Mucosa of descending colon (tissue), 3 donors: Measurements from ENCODE around the gene ZC3H13. TPM values are rescaled to one million over a fixed set of nuclear protein-coding genes. Genes with fewer than 3 reads are reported as not detected.

ENCODE experiments used
- ATAC-seq: fragments of 200-7000 bp; cut with Tn5 transposase; one replicate; pipeline ENCODE4 v1.9.1; 2020; ENCODE audit warnings: mild to moderate bottlenecking, moderate library complexity
- DNase-seq, 3 donors: peaks; one replicate each; pipeline ENCODE4 v3.0.0-alpha.2; 2020
- H3K36me3 ChIP-seq: fragments of 200-600 bp; one replicate; pipeline ENCODE4 v1.8.0; 2021; ENCODE audit warnings: low read depth, mild to moderate bottlenecking
- H3K4me1 ChIP-seq: fragments of 200-600 bp; one replicate; pipeline ENCODE4 v1.8.0; 2021; ENCODE audit warnings: low read depth, mild to moderate bottlenecking
- H3K4me3 ChIP-seq: fragments of 200-600 bp; one replicate; pipeline ENCODE4 v1.8.0; 2021; ENCODE audit warnings: mild to moderate bottlenecking
- H3K9me3 ChIP-seq: fragments of 200-600 bp; one replicate; pipeline ENCODE4 v1.8.0; 2021; ENCODE audit warnings: mild to moderate bottlenecking
- intact Hi-C, 2 donors: fragments of 100-400 bp; cut with DNase I in 1 of 2; cut with micrococcal nuclease in 1 of 2; formaldehyde crosslinking; loops; one replicate each; pipeline versions ENCODE4 v1.11.0 to v1.11.1; 2022; cut with DNase I, micrococcal nuclease
- total RNA-seq, 3 donors: library from RNA; stranded (reverse); fragmentation: NEBNext Ultra II Directional in 2 of 3; extraction: Animal tissue kit (Norgen Biotek cat#: 25700) in 2 of 3; gene quantifications; one replicate each; pipeline versions ENCODE4 v1.2.1 to v1.2.4, GENCODE V29; 2021 to 2023
- TF ChIP-seq, protein P1 (sequence below): fragments of 200-600 bp; IDR thresholded peaks from one replicate; pipeline ENCODE4 v1.8.0; 2022; ENCODE audit warnings: antibody characterized with exemption, mild to moderate bottlenecking
- donor health status: DM: no; HTN: no; CAD: no; lungs with moderate emphysema.
- donor health status: DM: no; HTN: no; CAD: no.
- donor health status: DM: no; HTN: yes; CAD: no.

ZC3H13 gene
- total RNA-seq, 3 donors from 2014 or later = 26.6 to 70.9 (median 29.5) TPM

DNA sequence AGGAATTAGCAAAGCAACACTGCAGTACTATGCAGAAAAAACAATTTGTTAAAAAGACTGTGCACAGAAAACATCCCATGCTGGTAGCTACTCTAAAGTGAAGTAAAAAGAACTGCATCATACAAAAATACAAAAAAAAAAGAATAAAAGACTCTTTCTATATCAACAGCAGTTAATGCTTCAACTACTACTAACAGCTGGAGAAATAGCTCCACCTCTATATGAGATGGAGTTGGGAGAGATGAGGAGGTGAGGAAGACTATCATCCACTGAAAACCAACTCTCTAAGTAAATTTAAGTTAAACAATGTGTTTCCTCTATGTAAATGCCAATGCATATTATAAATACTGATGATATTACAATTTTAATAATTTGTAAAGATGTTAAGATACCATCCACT lies 1.8 kb downstream of the ZC3H13 start:
- intact Hi-C loops = no loop called here
- H3K4me3 ChIP-seq = no peak overlapping the region
- DNase-seq (no peak), ATAC-seq (no peak)
- H3K4me1 ChIP-seq = peaks cover 20% of the 10 kb centered on the region
- H3K36me3 ChIP-seq = no peaks in the 10 kb centered on the region
- H3K9me3 ChIP-seq = no peaks in the 10 kb centered on the region
- TF ChIP-seq, protein P1, sequence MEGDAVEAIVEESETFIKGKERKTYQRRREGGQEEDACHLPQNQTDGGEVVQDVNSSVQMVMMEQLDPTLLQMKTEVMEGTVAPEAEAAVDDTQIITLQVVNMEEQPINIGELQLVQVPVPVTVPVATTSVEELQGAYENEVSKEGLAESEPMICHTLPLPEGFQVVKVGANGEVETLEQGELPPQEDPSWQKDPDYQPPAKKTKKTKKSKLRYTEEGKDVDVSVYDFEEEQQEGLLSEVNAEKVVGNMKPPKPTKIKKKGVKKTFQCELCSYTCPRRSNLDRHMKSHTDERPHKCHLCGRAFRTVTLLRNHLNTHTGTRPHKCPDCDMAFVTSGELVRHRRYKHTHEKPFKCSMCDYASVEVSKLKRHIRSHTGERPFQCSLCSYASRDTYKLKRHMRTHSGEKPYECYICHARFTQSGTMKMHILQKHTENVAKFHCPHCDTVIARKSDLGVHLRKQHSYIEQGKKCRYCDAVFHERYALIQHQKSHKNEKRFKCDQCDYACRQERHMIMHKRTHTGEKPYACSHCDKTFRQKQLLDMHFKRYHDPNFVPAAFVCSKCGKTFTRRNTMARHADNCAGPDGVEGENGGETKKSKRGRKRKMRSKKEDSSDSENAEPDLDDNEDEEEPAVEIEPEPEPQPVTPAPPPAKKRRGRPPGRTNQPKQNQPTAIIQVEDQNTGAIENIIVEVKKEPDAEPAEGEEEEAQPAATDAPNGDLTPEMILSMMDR = no peak

DNA sequence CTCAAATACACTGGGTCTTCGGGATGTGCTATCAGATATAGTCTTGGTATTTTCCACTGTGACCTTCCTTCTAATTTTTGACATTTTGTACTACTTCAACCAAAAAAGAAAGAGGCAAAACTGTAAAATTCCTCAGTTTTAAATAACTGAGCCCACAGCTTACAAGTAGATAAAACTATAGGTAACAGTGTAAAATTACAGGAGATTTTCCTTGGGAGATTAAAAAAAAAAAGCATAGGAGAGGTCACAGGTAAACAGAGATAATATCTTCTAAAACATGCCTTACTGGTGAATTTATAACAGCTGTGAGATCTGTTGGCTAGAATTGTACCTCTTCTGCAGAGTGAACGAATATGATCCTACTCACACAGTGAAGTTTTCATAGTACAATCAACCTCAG lies 7.1 kb downstream of the ZC3H13 start:
- Histone ChIP-seq H3K4me1 (no peaks in the 10 kb centered on the region), H3K4me3 (no peak overlapping the region), H3K36me3 (no peaks in the 10 kb centered on the region), H3K9me3 (no peaks in the 10 kb centered on the region)
- intact Hi-C loops = loop anchor here in 1 of 2 donors (10.0 kb wide), 1 partner anchor 681 kb away; no protein-coding TSS in a partner anchor
- TF ChIP-seq, protein P1 = no peak
- ATAC-seq (no peak), DNase-seq (no peak)

DNA sequence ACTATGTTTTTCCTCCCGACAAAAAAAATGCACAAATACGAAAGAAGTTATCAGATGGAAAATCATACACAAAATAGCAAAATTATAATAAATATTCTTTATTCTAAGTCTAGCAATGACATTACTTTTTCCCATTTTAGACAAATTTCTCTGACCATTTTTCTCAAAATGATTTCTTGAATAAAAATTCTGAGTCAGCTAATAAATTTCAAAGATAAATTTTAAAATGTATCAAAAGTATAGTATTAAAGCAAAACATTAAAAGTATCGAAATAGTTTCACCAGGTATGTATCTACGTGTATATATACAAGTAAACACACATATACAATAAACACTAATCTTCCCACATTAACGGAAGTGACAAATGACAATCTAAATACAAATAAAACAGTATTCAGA lies 8.9 kb downstream of the ZC3H13 start:
- intact Hi-C loops = loop anchor here in 1 of 2 donors (10.0 kb wide), 1 partner anchor 679 kb away; no protein-coding TSS in a partner anchor
- TF ChIP-seq, protein P1 = no peak
- Histone ChIP-seq H3K9me3 (no peaks in the 10 kb centered on the region), H3K4me3 (no peak overlapping the region), H3K4me1 (no peaks in the 10 kb centered on the region), H3K36me3 (no peaks in the 10 kb centered on the region)
- no peak for DNase-seq
- ATAC-seq = no peak

DNA sequence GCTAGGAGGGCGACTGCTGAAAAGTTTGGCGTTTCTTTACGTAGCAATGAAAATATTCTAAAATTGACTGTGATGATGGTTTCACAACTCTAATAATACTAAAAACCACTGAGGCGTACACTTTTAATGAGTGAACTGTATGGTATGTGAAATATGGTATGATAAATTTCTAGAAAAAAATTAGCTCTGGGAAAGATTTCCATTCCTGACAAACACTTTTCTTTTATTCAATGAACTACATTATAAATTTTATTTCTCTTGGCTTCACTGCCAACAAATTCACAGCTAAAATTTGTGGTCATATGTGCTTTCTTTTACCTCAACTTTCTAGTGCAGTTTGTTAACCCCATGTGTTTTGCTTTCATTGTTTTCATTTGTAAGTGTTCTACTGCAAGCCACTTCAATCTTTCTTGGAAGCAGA lies 11.1 kb downstream of the ZC3H13 start:
- intact Hi-C loops = loop anchor here in 1 of 2 donors (10.0 kb wide), 1 partner anchor 677 kb away; no protein-coding TSS in a partner anchor
- ATAC-seq = no peak
- Histone ChIP-seq H3K36me3 (no peaks in the 10 kb centered on the region), H3K9me3 (no peaks in the 10 kb centered on the region), H3K4me1 (no peaks in the 10 kb centered on the region), H3K4me3 (no peak overlapping the region)
- TF ChIP-seq, protein P1 = no peak
- no peak for DNase-seq

DNA sequence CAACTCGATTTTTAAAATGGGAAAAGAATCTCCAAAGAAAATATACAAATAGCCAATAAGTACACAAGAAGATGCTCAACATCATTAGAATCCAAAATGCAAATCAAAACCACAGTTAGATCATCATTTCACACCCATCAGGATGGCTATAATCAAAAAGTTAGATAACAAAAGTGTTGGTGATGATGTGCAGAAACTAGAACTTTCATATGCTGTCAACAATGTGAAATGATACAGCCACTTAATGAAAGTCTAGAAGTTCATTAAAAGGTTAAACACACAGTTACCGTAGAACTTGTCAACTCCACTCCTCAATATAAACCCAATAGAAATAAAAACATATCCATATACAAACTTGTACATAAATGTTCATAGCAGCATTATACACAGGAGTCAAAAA lies 11.8 kb downstream of the ZC3H13 start:
- Histone ChIP-seq H3K4me1 (no peaks in the 10 kb centered on the region), H3K4me3 (no peak overlapping the region), H3K36me3 (no peaks in the 10 kb centered on the region), H3K9me3 (no peaks in the 10 kb centered on the region)
- intact Hi-C loops = loop anchor here in 1 of 2 donors (10.0 kb wide), 1 partner anchor 676 kb away; no protein-coding TSS in a partner anchor
- TF ChIP-seq, protein P1 = no peak
- DNase-seq (no peak), ATAC-seq (no peak)
